NCI-H2029 (cell line): Measurements from ENCODE around the gene ELMO1.
"Not testable (repeated sequence)": the region's sequence is repeated elsewhere in the genome, so short reads cannot be mapped to it uniquely, and the experiment has no call there.

Experiments used
- DNase-seq: peaks from one replicate; lab custom pipeline; 2025; lab: John Stamatoyannopoulos, UW

Gene ELMO1

DNA sequence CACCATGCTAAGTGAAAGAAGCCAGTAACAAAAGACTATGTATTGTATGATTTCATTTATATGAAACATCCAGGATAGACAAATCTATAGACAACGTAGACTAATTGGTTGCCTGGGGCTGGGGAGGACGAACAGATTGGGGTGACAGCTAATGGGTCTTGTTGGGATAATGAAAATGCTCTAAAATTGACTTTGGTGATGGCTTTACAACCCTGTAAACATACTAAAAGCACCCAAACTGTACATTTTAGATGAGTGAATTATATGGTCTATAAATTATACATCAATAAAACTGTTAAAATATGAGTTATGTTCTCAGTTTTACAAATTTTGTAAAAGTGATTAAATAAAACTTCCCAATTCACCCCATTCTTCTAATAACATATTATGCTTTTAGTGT, 261.5 kb downstream of the ELMO1 start:
- no peak for DNase-seq

DNA sequence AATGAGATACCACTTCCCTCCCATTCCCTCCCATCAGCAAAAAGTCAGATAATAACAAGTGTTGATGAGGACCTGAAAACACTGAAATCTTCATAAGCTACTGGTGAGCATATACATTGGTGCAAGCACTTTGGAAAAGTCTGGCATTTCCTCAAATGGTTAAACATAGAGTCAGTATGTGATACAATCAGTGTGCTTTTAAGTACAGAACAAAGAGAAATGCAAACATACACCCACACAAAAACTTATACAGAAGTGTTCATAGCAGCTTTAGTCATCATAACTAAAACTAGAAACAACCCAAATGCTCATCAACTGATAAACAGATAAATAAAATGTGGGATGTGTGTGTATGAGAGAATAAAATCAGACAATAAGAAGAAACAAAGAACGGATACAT, 261.9 kb downstream of the ELMO1 start:
- no peak for DNase-seq

DNA sequence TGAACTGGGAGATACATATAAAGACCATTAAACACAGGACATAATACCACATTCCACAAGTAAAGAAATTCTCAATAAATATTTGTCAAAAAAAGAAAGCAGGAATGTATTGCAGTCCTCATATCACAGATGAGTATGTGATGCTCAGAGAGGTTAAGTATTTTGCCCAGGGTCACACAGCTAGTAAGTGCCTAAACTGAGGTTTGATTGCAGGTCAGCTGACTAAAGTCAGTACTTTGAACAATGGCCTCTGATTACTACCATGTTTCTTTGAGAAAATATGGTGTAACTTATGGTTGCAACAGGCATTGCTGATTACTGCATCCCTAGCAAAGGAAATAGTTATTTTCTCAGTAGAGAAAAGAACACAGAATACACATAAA, 267.1 kb downstream of the ELMO1 start:
- no peak for DNase-seq

DNA sequence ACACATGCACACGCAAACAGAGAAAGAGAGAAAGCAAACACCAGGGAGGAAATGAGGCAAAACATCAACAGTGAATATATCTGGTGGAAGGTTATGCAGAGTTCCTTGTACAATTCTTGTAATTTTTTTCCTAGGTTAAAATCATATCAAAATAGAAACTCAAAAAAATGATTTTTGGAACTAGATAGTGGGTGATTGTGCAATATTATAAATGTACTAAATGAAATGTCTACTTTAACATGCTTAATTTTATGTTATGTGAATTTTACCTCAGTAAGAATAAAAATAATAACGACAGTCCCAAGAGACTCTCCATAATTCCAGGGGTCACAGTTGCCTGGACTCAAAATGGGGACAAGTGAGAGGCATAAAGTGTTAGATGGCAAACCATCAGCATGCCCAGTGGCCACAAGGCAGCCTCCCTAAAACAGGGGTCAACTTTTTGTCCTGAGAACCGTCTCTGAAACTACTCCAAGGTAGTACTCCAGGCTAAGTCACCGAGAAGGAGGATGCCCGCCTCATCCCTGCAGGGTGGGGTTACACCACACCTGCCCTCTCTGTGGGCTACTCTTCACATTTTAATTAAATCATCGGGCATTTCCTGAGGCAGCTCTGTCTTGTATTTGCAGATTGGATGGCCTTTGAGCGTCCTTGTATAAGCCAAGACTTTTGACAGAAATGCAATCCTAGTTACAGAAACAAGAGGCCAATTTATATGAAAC, 267.7 kb downstream of the ELMO1 start:
- no peak for DNase-seq

DNA sequence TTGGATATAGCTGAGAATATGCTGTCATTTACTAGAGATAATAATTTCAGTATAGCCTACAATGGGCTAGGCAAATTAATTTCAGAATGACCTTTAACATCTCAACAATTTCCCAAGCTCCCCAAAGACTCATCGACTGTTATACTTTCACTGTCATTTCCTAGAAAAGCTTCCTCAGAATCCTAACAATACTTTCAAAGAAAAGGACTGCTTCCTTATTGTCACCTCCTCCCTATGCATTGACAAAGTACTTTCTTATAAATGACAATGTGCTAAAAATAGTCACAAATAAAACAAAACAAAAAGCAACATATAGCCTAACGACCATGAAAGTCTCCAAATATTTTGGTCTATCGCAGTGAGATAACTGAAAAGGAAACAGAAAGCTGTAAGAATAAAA, 272.6 kb downstream of the ELMO1 start:
- no peak for DNase-seq

DNA sequence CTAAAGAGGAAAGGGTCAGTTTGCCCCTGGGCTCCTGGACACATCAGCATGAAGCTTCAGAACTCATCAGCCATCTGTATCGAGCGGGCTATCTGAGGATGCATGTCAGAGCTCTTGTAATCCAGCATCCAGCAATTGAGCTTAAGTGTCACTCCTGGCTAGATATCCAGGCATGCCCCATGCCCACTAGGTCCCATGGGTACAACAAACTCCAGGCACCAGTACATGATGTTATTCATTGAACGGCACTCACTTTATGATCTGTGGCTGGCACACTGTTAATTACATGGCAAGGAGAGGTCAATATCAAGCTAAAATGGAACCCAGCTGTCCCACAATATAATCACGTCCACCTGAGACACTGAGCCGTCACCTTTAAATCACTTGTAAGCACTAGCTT, 274.2 kb downstream of the ELMO1 start:
- DNase-seq = no peak

DNA sequence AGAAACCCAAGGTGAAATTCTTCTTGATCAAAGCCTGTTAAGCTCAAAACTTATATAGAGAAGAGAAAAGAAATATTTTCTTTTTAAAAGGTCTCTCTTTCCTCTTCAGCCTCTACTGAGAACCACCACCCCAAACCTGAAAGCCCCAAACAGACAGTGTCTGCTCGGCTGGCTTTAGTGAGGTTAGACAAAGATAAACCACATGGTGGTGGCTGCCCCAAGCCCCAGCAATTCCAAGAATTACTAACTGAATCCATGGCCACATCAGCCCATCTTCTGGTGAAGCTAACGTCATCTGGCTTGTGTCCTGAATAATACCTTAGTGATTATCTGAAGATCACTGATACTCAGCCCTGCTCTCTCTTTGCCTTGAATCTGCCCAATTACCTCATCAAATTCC, 275.0 kb downstream of the ELMO1 start:
- no peak for DNase-seq

DNA sequence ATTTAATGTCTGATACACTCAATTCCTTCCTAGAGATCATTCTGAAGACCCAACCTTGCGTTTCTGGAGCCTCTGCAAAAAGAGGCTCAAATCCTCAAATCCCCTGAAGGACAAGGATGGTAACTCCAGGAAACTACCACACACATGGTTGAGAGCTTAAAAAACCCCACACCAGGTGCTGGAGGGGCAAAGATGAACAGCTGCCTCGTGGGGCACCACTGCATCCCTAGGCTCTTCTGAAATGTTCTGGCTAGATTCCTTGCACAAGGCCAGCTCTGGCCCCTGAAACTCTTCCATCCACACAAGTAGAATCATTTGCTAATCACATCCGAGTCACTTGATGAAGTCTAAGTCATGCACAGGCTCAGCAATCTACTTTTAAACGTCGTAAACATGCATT, 286.6 kb downstream of the ELMO1 start:
- DNase-seq = no peak

DNA sequence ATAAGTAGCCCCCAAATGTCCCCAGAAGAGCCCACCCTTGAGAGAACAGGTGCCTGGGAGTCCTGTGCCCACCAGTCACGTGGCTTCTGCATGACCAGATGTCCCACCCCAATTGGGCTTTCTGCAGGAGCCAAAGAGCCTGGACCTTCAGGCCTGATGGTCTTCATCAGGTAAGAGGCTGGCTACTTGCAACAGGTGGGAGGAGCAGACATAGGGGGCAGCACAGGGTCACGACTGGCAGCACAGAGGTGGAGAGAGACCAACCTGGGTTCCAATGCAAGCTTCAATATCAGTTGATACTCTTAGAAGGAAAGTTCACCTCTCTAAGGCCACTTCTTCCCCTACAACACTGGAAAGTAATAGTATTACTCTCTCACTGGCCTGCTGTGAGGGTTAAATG, 288.0 kb downstream of the ELMO1 start:
- DNase-seq = no peak

DNA sequence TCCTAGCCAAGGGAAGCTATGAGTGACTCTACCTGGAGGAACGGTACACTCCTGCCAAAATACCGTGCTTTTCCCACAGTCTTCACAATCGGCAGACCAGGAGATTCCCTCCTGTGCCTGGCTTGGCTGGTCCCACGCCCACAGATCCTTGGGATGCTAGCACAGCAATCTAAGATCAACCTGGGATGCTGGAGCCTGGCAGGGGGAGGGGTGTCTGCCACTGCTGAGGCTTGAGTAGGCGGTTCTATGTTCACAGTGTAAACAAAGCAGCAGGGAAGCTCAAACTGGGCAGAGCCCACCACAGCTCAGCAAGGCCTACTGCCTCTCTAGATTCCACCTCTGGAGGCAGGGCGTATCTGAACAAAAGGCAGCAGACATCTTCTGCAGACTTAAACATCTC, 295.3 kb downstream of the ELMO1 start:
- no peak for DNase-seq

DNA sequence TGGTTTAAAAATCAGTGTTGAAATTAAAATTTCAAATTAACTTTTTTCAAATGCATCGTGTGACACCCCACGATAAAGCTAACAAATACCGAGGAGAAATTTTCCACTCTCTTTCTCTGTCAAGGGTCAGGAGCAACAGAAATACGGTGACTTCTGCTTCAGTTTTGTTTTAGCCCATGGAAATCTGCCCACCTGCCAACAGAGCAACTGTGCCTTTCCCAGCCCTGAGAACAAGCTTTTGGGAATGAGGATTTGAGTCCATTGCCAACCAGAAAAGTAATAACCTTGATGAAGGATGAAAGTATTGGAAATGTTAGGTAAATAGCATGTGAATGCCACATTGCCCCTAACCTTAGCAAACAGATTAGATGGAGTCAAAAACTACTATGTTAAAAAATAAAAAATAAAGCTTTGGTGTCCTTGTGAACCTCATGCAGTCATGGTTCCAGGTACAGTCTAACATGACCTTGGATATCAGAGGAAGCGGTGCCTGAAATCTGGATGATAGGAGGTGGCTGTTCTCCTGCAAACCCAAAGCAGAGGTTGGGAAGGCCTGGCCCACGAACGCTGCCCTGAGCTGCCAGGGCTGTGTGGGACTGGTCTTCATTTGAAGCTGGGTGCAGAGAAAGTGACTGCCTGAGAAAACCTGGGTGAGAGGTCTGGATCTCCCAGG, 296.8 kb downstream of the ELMO1 start:
- DNase-seq = no peak

DNA sequence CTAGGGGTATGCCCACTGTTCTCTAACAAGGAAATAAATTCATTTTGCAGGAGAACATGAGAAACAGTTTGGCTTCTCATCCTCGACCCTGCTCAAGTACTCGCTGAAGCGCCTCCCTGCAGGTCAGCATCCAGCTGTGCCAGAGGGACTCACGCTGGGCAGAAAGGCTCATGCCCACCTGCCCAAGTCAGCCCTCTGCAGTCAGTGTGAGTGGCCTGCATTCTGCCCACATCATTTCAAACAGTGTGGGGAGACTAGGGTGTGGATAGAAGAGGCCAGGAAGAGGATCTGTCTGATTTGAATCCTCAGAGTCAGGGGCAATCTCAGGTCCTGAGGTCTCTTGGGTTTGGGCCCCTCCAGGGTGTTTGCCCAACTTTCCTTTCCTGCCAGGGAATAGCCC, 297.8 kb downstream of the ELMO1 start:
- DNase-seq = no peak

DNA sequence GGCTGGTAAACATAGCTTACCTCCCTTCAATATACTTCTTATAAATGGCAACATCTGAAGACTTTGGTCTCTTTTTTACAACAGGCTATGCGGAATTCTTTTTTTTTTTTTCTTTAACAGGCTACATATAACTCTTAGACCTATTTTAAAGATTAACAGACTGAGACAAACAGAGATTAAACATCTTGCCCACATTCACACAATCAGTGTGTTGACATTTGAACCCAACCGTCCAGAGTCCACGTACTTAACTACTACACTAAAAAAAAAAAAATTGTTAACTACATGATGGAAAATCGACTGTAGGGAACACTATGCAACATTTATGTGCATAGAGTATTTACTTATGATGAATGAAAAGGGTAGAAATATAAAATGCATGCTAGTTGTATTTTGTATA, 298.5 kb downstream of the ELMO1 start:
- no peak for DNase-seq

DNA sequence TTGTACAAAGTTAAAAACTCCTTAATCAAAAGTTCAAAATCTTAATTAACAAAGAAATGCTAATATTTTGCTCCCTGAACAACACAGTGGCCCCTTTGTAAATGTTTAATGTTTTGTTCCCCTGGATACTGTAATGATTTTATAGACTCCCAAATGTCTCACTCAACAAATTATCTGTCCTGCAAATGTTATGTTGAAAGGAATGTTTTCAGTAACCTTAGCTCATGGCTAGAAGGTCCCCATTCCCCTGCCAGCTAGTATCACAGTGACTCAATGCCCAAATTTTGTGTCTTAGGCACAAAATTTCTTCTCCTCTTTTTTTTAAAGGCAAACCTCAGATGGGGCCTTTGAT, 298.9 kb downstream of the ELMO1 start:
- DNase-seq = no peak

DNA sequence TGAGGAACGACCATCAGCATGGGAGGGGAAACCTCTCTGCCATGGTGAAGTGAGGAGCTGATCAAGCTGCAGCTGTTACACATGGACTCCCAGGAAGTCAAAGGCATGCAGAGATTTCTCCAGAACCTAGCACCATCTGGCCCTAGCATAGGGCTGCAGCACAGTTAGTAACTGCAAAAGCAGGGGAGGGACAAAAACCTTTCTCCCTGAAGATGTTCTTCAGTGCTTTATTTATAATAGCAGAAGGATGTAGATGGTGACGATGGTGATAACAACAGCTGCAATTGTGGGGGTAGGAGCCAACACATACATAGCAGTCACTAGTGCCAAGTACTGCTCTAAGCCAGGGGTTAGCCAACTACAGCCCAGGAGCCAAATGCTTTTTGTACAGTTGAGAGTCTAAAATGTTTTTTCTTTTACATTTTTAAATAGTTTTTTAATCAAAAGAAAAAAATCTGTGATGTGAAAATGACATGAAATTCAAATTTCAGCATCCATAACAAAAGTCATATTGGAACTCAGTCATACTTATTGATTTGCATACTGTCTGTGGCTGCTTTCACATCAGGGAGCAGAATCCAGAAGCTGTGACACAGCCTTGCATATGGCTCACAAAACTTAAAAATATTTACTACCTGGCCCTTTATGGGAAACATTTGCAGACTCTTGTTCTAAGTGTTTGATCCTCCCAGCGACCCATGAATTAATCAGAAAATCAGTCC, 299.5 kb downstream of the ELMO1 start:
- DNase-seq = no peak

DNA sequence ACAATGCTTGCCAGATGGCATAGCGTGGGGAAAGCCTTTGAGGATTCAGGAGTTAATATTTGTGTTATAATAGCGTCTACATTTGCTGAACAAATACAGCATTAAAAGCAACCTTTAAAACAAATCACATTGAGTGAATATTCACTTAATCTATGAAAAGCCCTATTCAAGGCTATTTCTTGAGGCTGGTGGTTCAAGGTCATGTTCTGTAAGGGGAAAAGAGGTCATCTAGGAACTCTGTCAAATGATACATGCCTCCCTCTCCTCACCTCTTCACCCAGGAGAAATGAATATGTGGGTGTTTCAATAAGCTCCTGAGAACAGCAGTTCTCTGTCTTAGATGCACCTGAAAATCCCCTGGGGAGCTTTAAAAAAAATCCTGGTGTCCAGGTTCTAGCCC, 303.0 kb downstream of the ELMO1 start:
- no peak for DNase-seq

DNA sequence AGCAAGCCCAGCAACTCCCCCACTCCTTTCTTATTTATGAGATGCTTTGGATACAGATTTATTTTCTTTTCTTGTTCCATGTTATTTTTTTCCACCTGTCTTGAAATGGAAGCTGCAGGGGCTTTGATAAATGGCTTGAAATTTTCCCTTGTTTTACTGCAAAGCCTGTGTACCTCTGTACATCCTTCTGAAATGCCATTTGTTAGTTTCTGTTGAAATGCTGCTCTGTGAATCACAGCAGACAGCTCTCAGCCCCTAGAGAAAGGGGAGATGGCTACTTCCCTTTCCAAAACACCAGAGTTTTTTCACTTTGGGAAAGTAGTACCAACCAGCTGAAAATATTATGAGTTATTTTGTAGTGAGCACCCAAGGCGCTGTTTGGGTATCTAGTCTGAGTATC, 304.2 kb downstream of the ELMO1 start:
- DNase-seq = no peak

DNA sequence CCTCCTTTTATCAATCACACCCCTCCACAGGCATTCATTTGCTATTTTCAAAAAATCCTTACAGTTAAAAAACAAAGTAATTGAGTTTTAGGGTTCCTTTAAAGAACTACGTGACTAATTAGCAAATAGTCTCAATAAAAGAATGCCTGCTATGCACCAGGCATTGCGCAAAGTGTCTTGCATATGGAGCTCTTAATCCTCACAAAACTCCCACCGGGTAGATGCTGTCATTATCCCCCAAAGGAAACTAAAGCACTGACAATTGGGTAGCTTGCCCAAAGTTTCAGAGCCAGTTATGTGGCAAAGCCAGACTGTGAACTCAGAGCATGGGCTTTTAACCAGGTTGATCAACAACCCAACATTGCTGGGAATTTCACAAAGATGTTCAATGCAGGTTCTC, 305.7 kb downstream of the ELMO1 start:
- DNase-seq = no peak

DNA sequence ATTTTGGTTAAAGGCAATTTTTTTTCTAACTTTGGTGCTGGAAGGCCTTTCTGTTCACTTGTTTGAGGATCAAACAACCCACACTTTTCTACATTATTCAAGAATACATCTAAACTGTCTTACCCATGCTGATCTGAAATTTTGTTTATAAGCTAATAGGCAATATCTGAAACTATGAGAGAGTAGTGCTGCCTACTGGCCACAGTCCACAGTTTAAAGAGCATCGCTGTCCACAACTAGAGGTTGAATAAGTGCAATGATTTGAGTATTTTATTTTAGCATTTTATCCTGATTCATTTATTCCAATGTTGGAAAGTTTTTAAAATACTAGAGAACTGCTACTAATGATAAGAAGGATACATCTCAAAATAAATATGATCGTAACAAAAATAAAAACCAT, 306.9 kb downstream of the ELMO1 start:
- no peak for DNase-seq

DNA sequence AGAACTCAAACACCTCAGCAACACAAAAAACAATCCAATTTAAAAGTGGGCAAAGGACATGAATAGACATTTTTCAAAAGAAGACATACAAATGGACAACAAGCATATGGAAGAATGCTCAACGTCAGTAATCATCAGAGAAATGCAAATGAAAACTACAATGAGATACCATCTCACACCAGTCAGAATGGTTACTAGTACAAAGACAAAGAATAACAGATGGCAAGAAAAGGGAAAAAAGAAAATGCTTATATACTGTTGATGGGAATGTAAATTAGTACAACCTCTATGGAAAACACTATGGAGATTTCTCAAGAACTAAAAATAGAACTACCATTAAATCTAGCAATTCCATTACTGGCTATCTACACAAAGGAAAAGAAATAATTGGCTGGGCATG, 314.8 kb downstream of the ELMO1 start:
- DNase-seq = not testable (repeated sequence)

DNA sequence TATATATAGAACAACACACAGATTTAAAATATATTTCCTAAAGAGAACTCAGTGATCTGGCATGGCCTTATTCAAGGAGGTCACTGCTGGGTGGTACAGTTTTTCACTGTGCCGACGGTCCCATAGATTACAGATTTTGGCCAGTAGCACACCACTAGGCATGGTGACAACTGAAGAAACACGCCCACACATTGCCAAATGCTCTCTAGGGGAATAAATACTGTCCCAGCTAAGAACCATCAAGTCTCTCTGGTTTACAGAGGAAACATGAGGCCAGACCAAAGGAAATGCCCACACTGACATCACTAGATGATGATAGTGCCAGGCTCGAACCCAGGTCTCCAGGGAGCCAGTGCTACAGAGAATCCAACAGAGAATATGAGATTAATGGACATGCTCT, 316.8 kb downstream of the ELMO1 start:
- no peak for DNase-seq

DNA sequence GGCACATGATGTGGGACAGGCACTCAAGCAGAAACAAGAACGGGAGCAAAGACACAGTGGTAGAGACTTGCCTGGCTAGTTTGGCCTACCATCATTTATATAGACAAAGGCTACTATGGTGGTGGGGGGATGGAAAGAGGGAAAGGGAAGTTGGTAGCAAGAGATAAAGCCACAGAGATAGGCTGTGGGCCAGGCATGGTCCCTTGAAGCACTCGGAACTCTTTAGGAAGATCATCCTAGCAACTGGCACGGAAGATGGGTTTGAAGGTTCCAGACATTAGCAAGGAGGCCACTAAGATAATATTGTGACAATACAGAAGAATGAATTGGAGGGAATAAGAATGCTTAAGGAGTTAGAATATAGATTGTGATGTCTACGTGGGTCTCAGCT, 319.6 kb downstream of the ELMO1 start:
- no peak for DNase-seq

DNA sequence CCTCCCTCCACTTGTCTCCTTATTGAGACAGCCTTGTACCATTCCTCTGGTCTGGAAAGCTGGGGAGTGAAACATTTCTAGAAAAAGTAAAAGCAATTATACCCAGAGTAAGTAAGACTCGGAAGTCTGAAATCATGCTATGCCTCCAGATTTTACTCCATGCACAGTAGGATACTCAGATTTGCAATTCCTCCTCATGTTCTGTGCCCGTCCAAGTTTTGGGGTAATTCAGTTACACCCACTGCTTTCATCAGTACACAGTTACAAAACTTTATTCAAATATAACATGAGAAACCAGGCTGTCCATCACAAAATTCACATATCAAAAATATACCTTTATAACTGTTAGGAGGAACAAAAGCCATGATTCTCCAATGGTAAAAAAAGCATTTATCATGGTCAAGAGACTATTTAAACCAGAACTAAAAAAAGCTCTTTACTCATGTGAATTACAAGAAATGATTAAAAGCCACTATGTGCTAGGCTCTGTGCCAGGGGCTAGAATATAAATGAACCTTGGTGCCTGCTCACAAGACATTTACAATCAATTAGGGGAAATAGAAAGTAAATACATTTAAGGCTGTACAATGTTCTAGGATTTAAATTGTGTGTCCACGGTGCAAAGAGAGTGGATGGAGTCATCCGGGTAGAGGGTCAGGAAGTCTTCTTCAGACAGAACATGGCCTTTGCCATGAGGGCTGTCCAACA, 320.2 kb downstream of the ELMO1 start:
- no peak for DNase-seq
